H1 (cell line): ENCODE data around the gene CD48. TPM values are rescaled to one million over a fixed set of nuclear protein-coding genes. Genes with fewer than 3 reads are reported as not detected.
A peak's percentile ranks its signal among the peaks of the same experiment; 100 is the strongest.

ENCODE experiments used
- ATF3 ChIP-seq: IDR thresholded peaks from 2 replicates; pipeline ENCODE4 v1.6.1; 2011; ENCODE audit warnings: low read depth, mild to moderate bottlenecking, low read length; ENCODE audit not compliant: insufficient read depth
- HDAC2 ChIP-seq, 2 experiments: fragments of 300-600 bp in 1 of 2; sonication (generic) in 1 of 2; IDR thresholded peaks; 2 replicates each; pipeline ENCODE4 v1.6.1; 2011 to 2012; ENCODE audit warnings: low read depth in 2 of 2, low read length in 2 of 2, mild to moderate bottlenecking in 2 of 2, moderate library complexity in 2 of 2, borderline replicate concordance in 1 of 2, inconsistent platforms in 1 of 2
- HDAC6 ChIP-seq: IDR thresholded peaks from one replicate; pipeline ENCODE4 v1.7.1; 2012; ENCODE audit warnings: low read depth, mild to moderate bottlenecking, inconsistent platforms, low read length, moderate library complexity
- JUN ChIP-seq: IDR thresholded peaks from 2 replicates; pipeline ENCODE4 v1.6.1; 2011; ENCODE audit warnings: low read depth, mild to moderate bottlenecking, improper control_type of control experiment, low read length
- JUND ChIP-seq: IDR thresholded peaks from 2 replicates; pipeline ENCODE4 v1.6.1; 2011; ENCODE audit warnings: mild to moderate bottlenecking, improper control_type of control experiment, low read length
- SP1 ChIP-seq: IDR thresholded peaks from 2 replicates; pipeline ENCODE4 v1.6.1; 2011; ENCODE audit warnings: low read depth, low read length
- TBP ChIP-seq: IDR thresholded peaks from 2 replicates; pipeline ENCODE4 v1.6.1; 2011; ENCODE audit warnings: low read depth, low read length, improper control_type of control experiment
- TCF12 ChIP-seq: IDR thresholded peaks from 2 replicates; pipeline ENCODE4 v1.6.1; 2011; ENCODE audit warnings: low read depth, mild to moderate bottlenecking, low read length
- TEAD4 ChIP-seq: IDR thresholded peaks from 2 replicates; pipeline ENCODE4 v1.6.1; 2012; ENCODE audit warnings: low read depth, low read length, inconsistent platforms, mixed read lengths
- polyA plus RNA-seq, 7 experiments: library from polyadenylated mRNA; depleted of rRNA in 3 of 7; stranded (reverse) in 5 of 7; unstranded in 2 of 7; fragments of >200 nt in 5 of 7; fragments of 200-250 nt in 2 of 7; gene quantifications; 1 replicate in 5 of 7; 2 replicates in 1 of 7; 4 replicates in 1 of 7; pipeline versions ENCODE4 v1.2.1 to v1.2.3, GENCODE V29; 2011 to 2013; ENCODE audit warnings: missing spikeins in 2 of 7, mixed read lengths in 2 of 7
- total RNA-seq: library from RNA; stranded (reverse); fragmentation: NEBNext Ultra II Directional; extraction: Animal tissue kit (Norgen Biotek cat#: 25700); gene quantifications from 2 replicates; pipeline ENCODE4 v1.2.1, GENCODE V29; 2021
- TF ChIP-seq, protein P1 (sequence below): fragments of 300-600 bp; sonication (generic); IDR thresholded peaks from 2 replicates; pipeline ENCODE4 v1.7.1; 2012; ENCODE audit warnings: low read length, moderate library complexity, mild to moderate bottlenecking, inconsistent platforms; ENCODE audit not compliant: insufficient replicate concordance

The CD48 gene
- total and polyA plus RNA-seq, 2 of the 8 experiments (the other 6 are each of a cell fraction or from before 2014, with no cell fraction given), result 0.08 TPM; not detected in 1

DNA sequence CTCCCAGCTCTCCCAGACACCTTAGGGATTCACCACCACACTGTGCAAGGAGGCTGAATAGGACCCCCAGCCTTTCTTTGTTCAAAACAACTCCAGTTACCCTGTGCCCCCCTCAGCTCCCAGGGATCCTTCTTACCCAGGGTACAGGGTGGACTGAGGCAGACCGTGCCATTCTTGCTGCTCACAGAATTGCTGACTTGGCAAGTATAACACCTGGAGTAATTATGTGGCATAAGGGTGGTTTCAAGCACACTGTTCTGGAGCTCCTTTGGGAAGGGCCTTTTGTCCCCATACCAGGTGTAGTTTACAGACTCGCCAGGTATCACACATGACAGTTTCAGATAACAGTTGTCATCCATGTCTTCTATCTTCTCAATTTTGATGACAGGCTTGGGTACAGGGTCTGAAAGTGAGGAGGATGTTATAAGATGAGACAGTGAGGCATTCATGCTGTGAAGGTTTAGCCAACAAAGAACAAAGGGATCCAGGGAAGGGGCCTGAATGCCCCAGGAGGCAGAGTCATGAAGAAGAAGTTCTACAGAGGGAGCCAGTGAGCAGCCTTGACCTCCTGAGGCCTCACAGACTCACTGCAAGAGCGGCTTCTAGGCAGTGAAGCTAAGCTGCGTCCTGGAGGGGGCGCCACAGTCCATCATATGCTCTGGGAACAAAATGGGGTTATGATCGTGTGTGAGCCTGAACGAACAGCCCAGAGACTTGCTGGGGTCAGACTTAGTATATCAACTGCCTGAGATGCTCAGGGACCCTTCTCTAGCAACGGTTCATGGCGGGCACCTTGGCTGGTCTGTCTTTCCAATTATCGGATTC, 30.3 kb downstream of the CD48 start (continued):
- TF ChIP-seq, protein P1, sequence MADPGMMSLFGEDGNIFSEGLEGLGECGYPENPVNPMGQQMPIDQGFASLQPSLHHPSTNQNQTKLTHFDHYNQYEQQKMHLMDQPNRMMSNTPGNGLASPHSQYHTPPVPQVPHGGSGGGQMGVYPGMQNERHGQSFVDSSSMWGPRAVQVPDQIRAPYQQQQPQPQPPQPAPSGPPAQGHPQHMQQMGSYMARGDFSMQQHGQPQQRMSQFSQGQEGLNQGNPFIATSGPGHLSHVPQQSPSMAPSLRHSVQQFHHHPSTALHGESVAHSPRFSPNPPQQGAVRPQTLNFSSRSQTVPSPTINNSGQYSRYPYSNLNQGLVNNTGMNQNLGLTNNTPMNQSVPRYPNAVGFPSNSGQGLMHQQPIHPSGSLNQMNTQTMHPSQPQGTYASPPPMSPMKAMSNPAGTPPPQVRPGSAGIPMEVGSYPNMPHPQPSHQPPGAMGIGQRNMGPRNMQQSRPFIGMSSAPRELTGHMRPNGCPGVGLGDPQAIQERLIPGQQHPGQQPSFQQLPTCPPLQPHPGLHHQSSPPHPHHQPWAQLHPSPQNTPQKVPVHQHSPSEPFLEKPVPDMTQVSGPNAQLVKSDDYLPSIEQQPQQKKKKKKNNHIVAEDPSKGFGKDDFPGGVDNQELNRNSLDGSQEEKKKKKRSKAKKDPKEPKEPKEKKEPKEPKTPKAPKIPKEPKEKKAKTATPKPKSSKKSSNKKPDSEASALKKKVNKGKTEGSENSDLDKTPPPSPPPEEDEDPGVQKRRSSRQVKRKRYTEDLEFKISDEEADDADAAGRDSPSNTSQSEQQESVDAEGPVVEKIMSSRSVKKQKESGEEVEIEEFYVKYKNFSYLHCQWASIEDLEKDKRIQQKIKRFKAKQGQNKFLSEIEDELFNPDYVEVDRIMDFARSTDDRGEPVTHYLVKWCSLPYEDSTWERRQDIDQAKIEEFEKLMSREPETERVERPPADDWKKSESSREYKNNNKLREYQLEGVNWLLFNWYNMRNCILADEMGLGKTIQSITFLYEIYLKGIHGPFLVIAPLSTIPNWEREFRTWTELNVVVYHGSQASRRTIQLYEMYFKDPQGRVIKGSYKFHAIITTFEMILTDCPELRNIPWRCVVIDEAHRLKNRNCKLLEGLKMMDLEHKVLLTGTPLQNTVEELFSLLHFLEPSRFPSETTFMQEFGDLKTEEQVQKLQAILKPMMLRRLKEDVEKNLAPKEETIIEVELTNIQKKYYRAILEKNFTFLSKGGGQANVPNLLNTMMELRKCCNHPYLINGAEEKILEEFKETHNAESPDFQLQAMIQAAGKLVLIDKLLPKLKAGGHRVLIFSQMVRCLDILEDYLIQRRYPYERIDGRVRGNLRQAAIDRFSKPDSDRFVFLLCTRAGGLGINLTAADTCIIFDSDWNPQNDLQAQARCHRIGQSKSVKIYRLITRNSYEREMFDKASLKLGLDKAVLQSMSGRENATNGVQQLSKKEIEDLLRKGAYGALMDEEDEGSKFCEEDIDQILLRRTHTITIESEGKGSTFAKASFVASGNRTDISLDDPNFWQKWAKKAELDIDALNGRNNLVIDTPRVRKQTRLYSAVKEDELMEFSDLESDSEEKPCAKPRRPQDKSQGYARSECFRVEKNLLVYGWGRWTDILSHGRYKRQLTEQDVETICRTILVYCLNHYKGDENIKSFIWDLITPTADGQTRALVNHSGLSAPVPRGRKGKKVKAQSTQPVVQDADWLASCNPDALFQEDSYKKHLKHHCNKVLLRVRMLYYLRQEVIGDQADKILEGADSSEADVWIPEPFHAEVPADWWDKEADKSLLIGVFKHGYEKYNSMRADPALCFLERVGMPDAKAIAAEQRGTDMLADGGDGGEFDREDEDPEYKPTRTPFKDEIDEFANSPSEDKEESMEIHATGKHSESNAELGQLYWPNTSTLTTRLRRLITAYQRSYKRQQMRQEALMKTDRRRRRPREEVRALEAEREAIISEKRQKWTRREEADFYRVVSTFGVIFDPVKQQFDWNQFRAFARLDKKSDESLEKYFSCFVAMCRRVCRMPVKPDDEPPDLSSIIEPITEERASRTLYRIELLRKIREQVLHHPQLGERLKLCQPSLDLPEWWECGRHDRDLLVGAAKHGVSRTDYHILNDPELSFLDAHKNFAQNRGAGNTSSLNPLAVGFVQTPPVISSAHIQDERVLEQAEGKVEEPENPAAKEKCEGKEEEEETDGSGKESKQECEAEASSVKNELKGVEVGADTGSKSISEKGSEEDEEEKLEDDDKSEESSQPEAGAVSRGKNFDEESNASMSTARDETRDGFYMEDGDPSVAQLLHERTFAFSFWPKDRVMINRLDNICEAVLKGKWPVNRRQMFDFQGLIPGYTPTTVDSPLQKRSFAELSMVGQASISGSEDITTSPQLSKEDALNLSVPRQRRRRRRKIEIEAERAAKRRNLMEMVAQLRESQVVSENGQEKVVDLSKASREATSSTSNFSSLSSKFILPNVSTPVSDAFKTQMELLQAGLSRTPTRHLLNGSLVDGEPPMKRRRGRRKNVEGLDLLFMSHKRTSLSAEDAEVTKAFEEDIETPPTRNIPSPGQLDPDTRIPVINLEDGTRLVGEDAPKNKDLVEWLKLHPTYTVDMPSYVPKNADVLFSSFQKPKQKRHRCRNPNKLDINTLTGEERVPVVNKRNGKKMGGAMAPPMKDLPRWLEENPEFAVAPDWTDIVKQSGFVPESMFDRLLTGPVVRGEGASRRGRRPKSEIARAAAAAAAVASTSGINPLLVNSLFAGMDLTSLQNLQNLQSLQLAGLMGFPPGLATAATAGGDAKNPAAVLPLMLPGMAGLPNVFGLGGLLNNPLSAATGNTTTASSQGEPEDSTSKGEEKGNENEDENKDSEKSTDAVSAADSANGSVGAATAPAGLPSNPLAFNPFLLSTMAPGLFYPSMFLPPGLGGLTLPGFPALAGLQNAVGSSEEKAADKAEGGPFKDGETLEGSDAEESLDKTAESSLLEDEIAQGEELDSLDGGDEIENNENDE, result no peak
- no peak for TF ChIP-seq TEAD4
- TF ChIP-seq HDAC6, result no peak
- no peak for TF ChIP-seq JUN
- TF ChIP-seq ATF3, result no peak
- TF ChIP-seq TCF12, result no peak
- TF ChIP-seq TBP, result no peak
- no peak for TF ChIP-seq SP1
- TF ChIP-seq JUND, result 0 out of 2 replicates have a peak, but pooled peaks have one; percentile 20
- TF ChIP-seq HDAC2 (IDR thresholded peaks at IDR 0.05; ENCODE audit: borderline replicate concordance in 1 of 2, low read depth in 2 of 2, low read length in 2 of 2), result no peak
